IPS DF 6.9 (cell line): ENCODE measurements around the gene NFYC.

ENCODE experiments used
- DNase-seq: peaks from one replicate; pipeline ENCODE4 v3.0.0-alpha.2; 2013; ENCODE audit warnings: low read depth, low spot score
- H3K27ac ChIP-seq: one replicate; pipeline ENCODE4 v1.5.1; 2013; ENCODE audit warnings: low read length, control low read depth
- H3K27me3 ChIP-seq: 2 replicates; pipeline ENCODE4 v1.6.1; 2013; ENCODE audit warnings: mild to moderate bottlenecking, low read length; ENCODE audit not compliant: control insufficient read depth, insufficient read depth
- H3K36me3 ChIP-seq: 2 replicates; pipeline ENCODE4 v1.6.1; 2013; ENCODE audit warnings: low read length; ENCODE audit not compliant: control insufficient read depth, insufficient read depth
- H3K4me1 ChIP-seq: 2 replicates; pipeline ENCODE4 v1.6.1; 2013; ENCODE audit warnings: low read length; ENCODE audit not compliant: control insufficient read depth, insufficient read depth
- H3K4me3 ChIP-seq: 2 replicates; pipeline ENCODE4 v1.5.1; 2013; ENCODE audit warnings: mild to moderate bottlenecking, low read length
- H3K9me3 ChIP-seq: 2 replicates; pipeline ENCODE4 v1.6.1; 2013; ENCODE audit warnings: low read length, inconsistent platforms; ENCODE audit not compliant: control insufficient read depth, insufficient read depth
- WGBS: extraction: QIAGEN DNeasy Blood & Tissue Kit; methylation state at CpG from one replicate; pipeline ENCODE4 v1.1.7; 2013; ENCODE audit warnings: mixed read lengths, missing lambda C conversion rate; ENCODE audit not compliant: insufficient read length, insufficient coverage; 5-methylcytosine and 5-hydroxymethylcytosine counted together

NFYC gene

DNA sequence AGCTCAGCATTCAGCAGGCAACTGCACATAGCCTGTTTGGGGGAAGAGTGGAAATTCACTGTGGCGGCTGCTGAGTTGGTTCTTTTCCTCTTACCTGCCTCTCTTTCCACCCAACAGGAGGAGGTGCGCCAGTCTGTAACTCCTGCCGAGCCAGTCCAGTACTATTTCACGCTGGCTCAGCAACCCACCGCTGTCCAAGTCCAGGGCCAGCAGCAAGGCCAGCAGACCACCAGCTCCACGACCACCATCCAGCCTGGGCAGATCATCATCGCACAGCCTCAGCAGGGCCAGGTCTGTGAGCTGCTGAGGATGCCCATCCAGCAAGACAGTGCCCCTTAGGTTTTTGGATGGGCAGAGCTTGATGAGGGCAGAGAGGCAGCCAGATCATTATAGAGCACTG is 66.5 kb downstream of the NFYC start:
- H3K27ac ChIP-seq: no peak overlapping the region
- no peaks in the 10 kb centered on the region for H3K4me1 ChIP-seq
- H3K27me3 ChIP-seq: no peaks in the 10 kb centered on the region
- DNase-seq: no peak
- H3K4me3 ChIP-seq: no peak overlapping the region
- no peaks in the 10 kb centered on the region for H3K9me3 ChIP-seq
- peaks cover 30% of the 10 kb centered on the region for H3K36me3 ChIP-seq
- WGBS: no CpG with 5 or more reads among the region's 7 CpGs

DNA sequence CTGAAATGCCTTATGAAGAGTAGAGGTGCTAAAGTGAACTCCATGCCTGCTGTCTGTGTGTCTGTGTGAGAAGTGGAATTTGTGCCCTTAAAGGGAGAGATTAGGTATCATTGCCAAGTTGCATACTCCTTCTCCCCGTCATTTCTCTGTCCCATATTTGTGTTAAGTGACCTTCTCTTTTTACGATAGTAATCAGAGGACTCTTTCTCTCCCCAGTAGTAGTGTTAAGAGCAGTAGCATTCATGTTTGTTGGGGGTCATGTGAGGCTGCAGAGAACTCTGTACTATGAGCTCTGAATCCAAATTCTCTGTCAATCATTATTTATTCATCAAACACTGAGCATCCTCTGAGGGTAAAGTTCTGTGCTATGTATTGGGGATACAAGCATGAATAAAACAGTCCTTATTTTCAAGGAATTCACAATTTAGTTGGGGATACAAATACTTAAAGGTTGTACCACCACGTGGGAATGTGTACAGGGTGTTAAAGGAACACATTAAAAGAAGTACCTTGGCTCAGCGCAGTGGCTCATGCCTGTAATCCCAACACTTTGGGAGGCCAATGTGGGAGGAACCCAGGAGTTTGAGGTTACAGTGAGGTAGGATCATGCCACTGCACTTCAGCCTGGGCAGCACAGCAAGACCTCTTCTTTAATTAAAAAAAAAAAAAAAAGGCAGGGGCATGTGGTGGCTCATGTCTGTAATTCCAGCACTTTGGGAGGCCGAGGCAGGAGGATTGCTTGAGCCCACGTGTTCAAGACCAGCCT is 67.3 kb downstream of the NFYC start:
- no peaks in the 10 kb centered on the region for H3K27me3 ChIP-seq
- H3K4me1 ChIP-seq: no peaks in the 10 kb centered on the region

DNA sequence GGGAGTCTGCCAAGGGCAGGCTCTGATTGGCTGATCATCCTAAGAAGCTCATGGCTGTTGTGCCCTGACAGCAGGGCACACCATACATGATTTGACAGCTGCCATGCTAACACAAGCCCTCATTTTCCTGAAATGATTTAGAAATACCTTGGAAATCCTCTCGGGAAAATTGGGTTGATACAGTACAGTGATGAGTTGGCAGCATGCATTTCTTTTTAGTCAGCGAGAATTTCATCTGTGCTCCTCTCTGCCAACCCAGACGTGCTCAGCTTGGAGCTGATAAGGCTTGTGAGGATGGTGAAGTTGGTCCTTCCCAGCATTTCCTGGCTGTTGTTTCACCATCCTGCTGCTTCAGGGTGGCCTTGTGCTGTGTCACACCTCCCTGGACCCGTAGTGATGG is 69.5 kb downstream of the NFYC start:
- peaks cover 21% of the 10 kb centered on the region for H3K36me3 ChIP-seq
- WGBS: no CpG with 5 or more reads among the region's 4 CpGs
- DNase-seq: no peak
- no peaks in the 10 kb centered on the region for H3K9me3 ChIP-seq
- no peaks in the 10 kb centered on the region for H3K4me1 ChIP-seq
- no peak overlapping the region for H3K4me3 ChIP-seq
- H3K27me3 ChIP-seq: no peaks in the 10 kb centered on the region
- no peak overlapping the region for H3K27ac ChIP-seq

More for the DNA sequence above, 67.3 kb downstream of the NFYC start:
- H3K9me3 ChIP-seq: no peaks in the 10 kb centered on the region
- H3K27ac ChIP-seq: no peak overlapping the region
- no peak for DNase-seq
- peaks cover 30% of the 10 kb centered on the region for H3K36me3 ChIP-seq
- no CpG with 5 or more reads among the region's 6 CpGs for WGBS
- H3K4me3 ChIP-seq: no peak overlapping the region

DNA sequence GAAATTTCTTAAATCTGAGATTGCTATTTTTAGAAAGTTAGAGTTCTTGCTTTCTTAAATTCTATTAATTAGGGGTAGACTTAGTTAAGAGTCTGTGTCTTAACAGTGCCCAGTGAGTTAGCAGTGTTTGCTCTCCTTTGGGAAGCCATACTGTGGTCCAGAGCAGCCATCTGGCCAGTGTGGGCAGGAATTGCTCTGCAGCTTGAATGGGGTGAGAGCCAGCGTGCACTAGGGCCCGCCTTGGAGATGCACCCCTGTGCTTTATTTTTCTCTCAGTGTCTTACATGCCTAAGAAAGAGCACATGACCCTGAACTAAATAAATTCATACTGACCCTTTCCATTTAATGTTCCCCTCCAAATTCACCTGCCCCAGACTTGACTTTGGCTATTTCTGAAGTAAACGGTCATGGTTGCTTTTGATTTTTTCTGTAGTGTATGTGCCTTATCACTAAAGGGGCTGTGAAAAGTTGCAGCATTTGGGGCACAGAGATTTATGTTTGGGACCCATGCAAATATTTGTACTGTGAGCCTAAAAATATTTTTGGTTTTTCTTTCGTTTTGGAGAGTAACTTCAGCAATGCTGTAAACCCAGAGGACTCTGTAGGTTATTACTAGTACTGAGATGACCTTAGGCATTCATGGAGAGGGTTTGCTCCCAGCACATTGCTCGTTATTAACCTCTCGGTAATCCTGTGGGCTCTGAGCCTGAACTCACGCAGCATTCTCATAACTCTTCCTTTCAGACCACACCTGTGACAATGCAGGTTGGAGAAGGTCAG is 70.8 kb downstream of the NFYC start:
- Histone ChIP-seq H3K9me3 (no peaks in the 10 kb centered on the region), H3K4me3 (no peak overlapping the region), H3K4me1 (no peaks in the 10 kb centered on the region), H3K27ac (no peak overlapping the region), H3K36me3 (peaks cover 26% of the 10 kb centered on the region), H3K27me3 (no peaks in the 10 kb centered on the region)
- no CpG with 5 or more reads among the region's 7 CpGs for WGBS
- no peak for DNase-seq

DNA sequence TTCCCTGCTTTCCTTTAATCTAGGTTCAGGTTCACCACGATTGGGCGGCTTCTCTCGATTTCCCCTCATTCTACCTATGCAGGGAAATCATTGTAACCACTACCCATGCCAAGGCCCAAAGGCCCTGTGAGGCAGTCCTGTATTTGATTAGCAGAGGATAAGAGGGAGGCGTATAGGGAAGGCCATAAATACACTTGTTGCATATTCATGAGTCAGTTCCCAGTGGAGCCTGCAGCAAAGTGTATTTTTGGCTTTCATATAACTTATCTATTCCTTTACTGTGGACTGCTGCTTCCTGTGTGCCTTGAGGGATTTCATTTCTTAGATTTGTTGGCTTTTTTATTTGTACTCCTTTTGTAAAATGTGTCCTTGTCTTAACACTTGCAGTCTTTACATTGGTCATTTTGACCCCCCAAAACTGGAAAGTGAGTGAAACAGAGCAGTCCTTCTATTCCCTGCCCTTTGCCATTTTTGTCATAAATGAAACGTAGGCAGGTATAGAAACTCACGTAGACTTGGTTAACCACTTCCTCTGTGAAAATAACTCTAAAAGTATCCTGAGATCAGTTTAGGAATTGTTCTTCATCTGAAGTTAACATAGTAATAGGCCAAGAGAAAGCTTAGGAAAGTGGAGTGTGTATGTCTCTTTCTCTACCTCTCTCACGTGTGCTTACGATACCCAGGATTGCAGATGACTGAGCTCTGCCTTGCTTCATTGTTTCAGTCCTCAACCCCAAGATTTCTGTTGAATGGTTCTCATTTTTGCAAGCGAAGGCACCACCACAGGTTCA is 72.4 kb downstream of the NFYC start:
- Histone ChIP-seq H3K27me3 (no peaks in the 10 kb centered on the region), H3K4me3 (no peak overlapping the region), H3K4me1 (no peaks in the 10 kb centered on the region), H3K27ac (no peak overlapping the region), H3K36me3 (peaks cover 18% of the 10 kb centered on the region), H3K9me3 (no peaks in the 10 kb centered on the region)
- DNase-seq: no peak
- WGBS: no CpG with 5 or more reads among the region's 9 CpGs

DNA sequence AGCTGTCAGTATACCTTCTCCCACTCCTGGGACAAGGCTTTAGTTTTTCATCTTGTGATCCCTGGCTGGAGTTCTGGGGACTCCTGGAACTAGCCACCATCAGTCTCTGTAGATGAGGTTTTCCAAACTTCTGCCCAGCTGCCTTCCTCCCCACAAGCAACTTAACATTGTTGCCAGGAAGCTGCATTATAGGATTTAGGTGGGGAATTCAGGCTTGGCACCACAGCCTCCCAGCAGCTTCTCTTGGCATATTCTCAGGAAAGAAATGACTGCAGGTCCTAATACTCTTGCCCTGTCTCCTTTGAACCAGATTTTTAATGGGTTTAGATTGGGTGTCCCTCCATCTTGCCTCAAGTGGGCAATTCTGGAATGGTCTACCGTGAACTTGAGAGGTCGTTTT is 73.5 kb downstream of the NFYC start:
- Histone ChIP-seq H3K27ac (no peak overlapping the region), H3K36me3 (peaks cover 18% of the 10 kb centered on the region; the same call in 1 of the 2 replicates), H3K4me1 (no peaks in the 10 kb centered on the region), H3K4me3 (no peak overlapping the region), H3K27me3 (no peaks in the 10 kb centered on the region), H3K9me3 (no peaks in the 10 kb centered on the region)
- no peak for DNase-seq
- no CpG with 5 or more reads among the region's 2 CpGs for WGBS

DNA sequence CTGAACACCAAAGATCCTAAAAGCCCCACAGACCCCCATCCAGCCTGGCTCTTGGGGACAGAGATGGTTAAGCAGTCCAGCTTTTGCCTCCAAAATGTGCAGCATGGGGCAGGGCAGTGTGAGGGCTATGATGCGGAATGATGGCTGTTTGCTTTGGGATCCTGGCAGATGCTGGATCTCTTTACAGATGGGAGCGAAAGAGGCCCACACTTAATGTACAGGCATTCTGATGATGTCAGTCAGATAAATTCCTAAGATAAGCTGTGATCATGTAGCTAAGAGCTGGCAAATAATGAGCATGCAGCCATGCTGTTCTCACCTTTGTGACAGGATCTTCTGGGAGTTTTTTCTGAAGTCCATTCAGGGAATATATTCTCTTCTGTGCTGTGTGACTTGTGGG is 74.5 kb downstream of the NFYC start:
- H3K27ac ChIP-seq: no peak overlapping the region
- H3K36me3 ChIP-seq: peaks cover 18% of the 10 kb centered on the region; the same call in 1 of the 2 replicates
- no peaks in the 10 kb centered on the region for H3K4me1 ChIP-seq
- no CpG with 5 or more reads among the region's 2 CpGs for WGBS
- DNase-seq: no peak
- H3K27me3 ChIP-seq: no peaks in the 10 kb centered on the region
- no peaks in the 10 kb centered on the region for H3K9me3 ChIP-seq
- no peak overlapping the region for H3K4me3 ChIP-seq

DNA sequence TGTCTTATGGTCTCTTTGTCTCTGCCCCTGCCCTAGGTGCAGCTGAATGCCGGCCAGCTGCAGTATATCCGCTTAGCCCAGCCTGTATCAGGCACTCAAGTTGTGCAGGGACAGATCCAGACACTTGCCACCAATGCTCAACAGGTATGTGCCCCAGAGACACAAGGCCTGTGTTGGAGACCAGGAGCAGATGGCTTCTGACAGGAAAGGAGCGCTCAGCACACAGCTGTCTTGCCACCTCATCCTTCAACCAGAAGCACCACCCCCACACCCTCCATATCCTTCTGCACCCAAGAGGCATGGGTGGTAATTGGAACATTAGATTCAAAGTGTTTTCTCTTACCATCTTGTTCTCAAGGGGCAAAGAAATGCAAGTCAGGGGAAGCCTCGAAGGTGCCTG is 75.1 kb downstream of the NFYC start:
- Histone ChIP-seq H3K36me3 (peaks cover 18% of the 10 kb centered on the region; the same call in 1 of the 2 replicates), H3K27me3 (no peaks in the 10 kb centered on the region), H3K4me1 (no peaks in the 10 kb centered on the region), H3K9me3 (no peaks in the 10 kb centered on the region), H3K4me3 (no peak overlapping the region), H3K27ac (no peak overlapping the region)
- no peak for DNase-seq
- WGBS: no CpG with 5 or more reads among the region's 4 CpGs

DNA sequence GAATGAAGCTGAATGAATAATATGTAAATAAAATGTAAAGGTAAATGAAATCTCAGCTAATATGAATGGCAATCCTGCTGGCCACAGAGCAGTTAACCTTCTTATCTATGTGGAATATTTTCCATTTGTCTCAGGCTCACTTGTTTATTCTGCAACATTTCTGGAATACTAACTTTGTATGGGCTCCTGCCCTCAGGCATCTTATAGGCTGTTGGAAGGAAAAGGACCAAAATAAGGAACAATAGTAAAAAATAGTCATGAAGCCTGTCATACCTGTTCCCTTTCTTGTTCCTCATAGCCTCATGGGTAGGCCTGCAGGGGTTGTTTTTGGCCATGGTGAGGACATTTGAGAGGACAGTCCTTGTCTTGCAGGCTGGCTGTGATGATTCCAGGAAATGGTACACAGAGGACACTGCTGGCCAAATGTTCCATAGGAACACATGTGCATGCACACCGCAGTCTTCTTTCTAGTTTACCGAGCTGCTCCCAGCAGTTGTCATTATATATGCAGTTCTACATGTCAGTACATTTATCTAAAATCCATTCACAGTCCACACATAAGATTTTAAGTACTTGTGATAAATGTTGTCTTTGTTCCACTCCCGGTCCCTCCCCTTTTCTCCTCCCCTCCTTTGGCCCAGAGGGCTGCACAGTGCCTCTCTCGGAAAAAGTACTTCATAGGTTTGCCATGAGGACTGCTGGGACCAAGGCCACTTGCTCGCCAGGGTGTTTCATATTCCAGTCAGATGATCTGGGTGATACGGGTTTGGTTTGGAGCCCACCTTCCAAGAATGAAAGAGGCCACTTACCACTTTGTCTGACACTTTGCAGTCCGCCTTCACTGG is 76.9 kb downstream of the NFYC start:
- WGBS: no CpG with 5 or more reads among the region's 7 CpGs
- Histone ChIP-seq H3K9me3 (no peaks in the 10 kb centered on the region), H3K4me1 (no peaks in the 10 kb centered on the region), H3K36me3 (peaks cover 18% of the 10 kb centered on the region; the same call in 1 of the 2 replicates), H3K27ac (no peak overlapping the region), H3K27me3 (no peaks in the 10 kb centered on the region), H3K4me3 (no peak overlapping the region)
- DNase-seq: no peak
